Motor neuron (in vitro differentiated cells): Measurements from ENCODE around the gene PIGR. TPM values are rescaled to one million over a fixed set of nuclear protein-coding genes. Genes with fewer than 3 reads are reported as not detected.
"Not testable (repeated sequence)": the region's sequence is repeated elsewhere in the genome, so short reads cannot be mapped to it uniquely, and the experiment has no call there.

Source experiments
- ATAC-seq, 8 experiments: fragments of 200-7000 bp; cut with Tn5 transposase; replicated peaks in 6 of 8; 2 replicates each; pipeline ENCODE4 v1.8.0; 2021; ENCODE audit warnings: mild to moderate bottlenecking in 8 of 8, moderate library complexity in 8 of 8
- H3K27ac ChIP-seq, 2 donors: fragments of 250-450 bp; sonication (Bioruptor Pico); 2 replicates each; pipeline ENCODE4 v1.9.0; 2021; ENCODE audit warnings: antibody characterized with exemption in 2 of 2, mild to moderate bottlenecking in 2 of 2, moderate library complexity in 1 of 2
- H3K4me1 ChIP-seq, 2 donors: fragments of 250-450 bp; sonication (Bioruptor Pico); replicated peaks in 1 of 2; 2 replicates each; pipeline ENCODE4 v1.6.1; 2021; ENCODE audit warnings: antibody characterized with exemption in 2 of 2, mild to moderate bottlenecking in 2 of 2, moderate library complexity in 1 of 2
- H3K4me3 ChIP-seq, 5 donors: fragments of 250-450 bp; sonication (Bioruptor Pico); 2 replicates each; pipeline ENCODE4 v1.9.0; 2021; ENCODE audit warnings: antibody characterized with exemption in 5 of 5, mild to moderate bottlenecking in 5 of 5, moderate library complexity in 4 of 5
- WGBS, 10 experiments: fragments of 450-650 bp; shearing (Covaris generic); methylation state at CpG; one replicate each; pipeline ENCODE4 v1.0.0; 2022; 5-methylcytosine and 5-hydroxymethylcytosine counted together
- in situ Hi-C, 9 experiments: fragments of 400-800 bp; cut with MboI; loops; one replicate each; pipeline ENCODE4 v1.15.0; 2021; ENCODE audit warnings: low sequenced_read_pairs in 9 of 9, low pct_unique_long_range_greater_than_20kb in 2 of 9; ENCODE audit not compliant: unreplicated experiment in 9 of 9
- total RNA-seq, 8 experiments: library from RNA; unstranded; fragments of 300-600 nt; gene quantifications; 2 replicates each; pipeline versions ENCODE4 v1.2.3 to v1.2.4, GENCODE V29; 2022

The PIGR gene
- total RNA-seq, 8 experiments from 2014 or later, result 0.04 to 0.47 (median 0.14) TPM; not detected in 4

DNA sequence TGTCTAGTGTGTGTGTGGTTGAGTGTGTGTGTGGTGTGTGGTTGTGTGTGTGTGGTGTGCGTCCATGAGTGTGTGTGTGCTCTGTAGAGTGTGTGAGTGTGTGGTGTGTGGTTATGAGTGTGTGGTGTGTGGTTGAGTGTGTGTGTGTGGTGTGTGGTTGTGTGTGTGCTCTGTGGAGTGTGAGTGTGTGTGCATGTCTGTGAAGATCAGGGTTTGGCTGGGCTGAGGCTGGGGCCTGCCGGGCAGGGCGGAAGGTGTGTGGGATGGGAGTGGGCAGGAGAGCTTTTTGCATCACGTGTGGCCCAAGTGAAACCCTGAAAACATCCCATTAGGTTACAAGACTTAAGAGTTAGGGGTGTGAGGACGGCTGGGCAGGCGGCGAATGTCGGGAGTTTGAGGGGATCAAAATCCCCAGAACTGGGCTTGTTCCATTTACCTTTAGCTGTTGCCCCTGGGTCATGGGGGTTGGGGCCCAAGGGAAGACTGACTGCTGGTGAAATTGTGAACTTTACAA is 21.6 kb downstream of the PIGR start:
- Histone ChIP-seq H3K4me1 (no peaks in the 10 kb centered on the region), H3K4me3 (no peak overlapping the region), H3K27ac (no peak overlapping the region)
- WGBS, 10 experiments, result 65 to 94% (median 81%) methylated on average over 1 to 8 of the region's 8 CpGs; no CpG with 5 or more reads in 3 of the 10 experiments
- no peak for ATAC-seq
- in situ Hi-C loops, result loop anchor here in 7 of 9 experiments (25.0 kb wide), 4 partner anchors 187 to 437 kb away; partner anchors contain the start of genes DYRK3 (in 2 of the 7) and EIF2D (in 2 of the 7)

- H3K4me3 ChIP-seq, H3K4me1 ChIP-seq, H3K27ac ChIP-seq: not testable (repeated sequence)
- WGBS, 10 experiments, result 57 to 100% (median 80%) methylated on average over 1 to 4 of the region's 4 CpGs
- ATAC-seq, result peak in 1 of 8 experiments; percentile 23
- in situ Hi-C loops, result loop anchor here in 7 of 9 experiments (25.0 kb wide), 4 partner anchors 187 to 437 kb away; partner anchors contain the start of genes DYRK3 (in 2 of the 7) and EIF2D (in 2 of the 7)
These were observed 22.2 kb downstream of the PIGR start for GRCh38 chr1:206923961-206924557.

- in situ Hi-C loops, result loop anchor here in 7 of 9 experiments (25.0 kb wide), 4 partner anchors 186 to 436 kb away; partner anchors contain the start of genes DYRK3 (in 2 of the 7) and EIF2D (in 2 of the 7)
- H3K27ac ChIP-seq, result no peak overlapping the region
- H3K4me3 ChIP-seq, result no peak overlapping the region
- WGBS, 10 experiments, result 0 to 100% (median 79%) methylated on average over 1 to 9 of the region's 12 CpGs; no CpG with 5 or more reads in 1 of the 10 experiments
- peak in 3 of 8 experiments; percentile 76 to 89 (median 87) for ATAC-seq
- no peaks in the 10 kb centered on the region for H3K4me1 ChIP-seq
These were observed 23.0 kb downstream of the PIGR start for GRCh38 chr1:206923009-206923960.

GRCh38 chr1:206922524-206922923 is 23.7 kb downstream of the PIGR start:
- Histone ChIP-seq H3K4me1 (no peaks in the 10 kb centered on the region), H3K4me3 (no peak overlapping the region), H3K27ac (no peak overlapping the region)
- 40 to 60% methylated on average over 1 of the region's 1 CpG; no CpG with 5 or more reads in 8 of the 10 experiments for WGBS, 10 experiments
- ATAC-seq, result no peak
- in situ Hi-C loops, result loop anchor here in 7 of 9 experiments (25.0 kb wide), 4 partner anchors 185 to 435 kb away; partner anchors contain the start of genes DYRK3 (in 2 of the 7) and EIF2D (in 2 of the 7)

- Histone ChIP-seq H3K4me1 (no peaks in the 10 kb centered on the region), H3K4me3 (no peak within 1 kb of the TSS), H3K27ac (no peak within 1 kb of the TSS)
- ATAC-seq, result no peak
- in situ Hi-C loops, result loop anchor here in 7 of 9 experiments (25.0 kb wide), 4 partner anchors 185 to 435 kb away; partner anchors contain the start of genes DYRK3 (in 2 of the 7) and EIF2D (in 2 of the 7)
- 10 to 76% (median 61%) methylated on average over 2 to 7 of the region's 7 CpGs; no CpG with 5 or more reads in 1 of the 10 experiments for WGBS, 10 experiments
These were observed 24.4 kb downstream of the PIGR start, which contains the start of gene FCMR for GRCh38 chr1:206921772-206922265. FCMR (minus strand) TSS chr1:206921941; CDS start chr1:206921854, 87 bp downstream.

- Histone ChIP-seq H3K27ac (no peak overlapping the region), H3K4me1 (no peaks in the 10 kb centered on the region), H3K4me3 (no peak overlapping the region)
- ATAC-seq, result no peak
- 0 to 100% (median 72%) methylated on average over 1 to 3 of the region's 3 CpGs; no CpG with 5 or more reads in 4 of the 10 experiments for WGBS, 10 experiments
- in situ Hi-C loops, result loop anchor here in 8 of 9 experiments (10.0 to 25.0 kb wide), 6 partner anchors 113 to 431 kb away; partner anchors contain the start of genes DYRK3 (in 2 of the 8) and EIF2D (in 2 of the 8)
These were observed 28.2 kb downstream of the PIGR start for GRCh38 chr1:206918076-206918475.

DNA sequence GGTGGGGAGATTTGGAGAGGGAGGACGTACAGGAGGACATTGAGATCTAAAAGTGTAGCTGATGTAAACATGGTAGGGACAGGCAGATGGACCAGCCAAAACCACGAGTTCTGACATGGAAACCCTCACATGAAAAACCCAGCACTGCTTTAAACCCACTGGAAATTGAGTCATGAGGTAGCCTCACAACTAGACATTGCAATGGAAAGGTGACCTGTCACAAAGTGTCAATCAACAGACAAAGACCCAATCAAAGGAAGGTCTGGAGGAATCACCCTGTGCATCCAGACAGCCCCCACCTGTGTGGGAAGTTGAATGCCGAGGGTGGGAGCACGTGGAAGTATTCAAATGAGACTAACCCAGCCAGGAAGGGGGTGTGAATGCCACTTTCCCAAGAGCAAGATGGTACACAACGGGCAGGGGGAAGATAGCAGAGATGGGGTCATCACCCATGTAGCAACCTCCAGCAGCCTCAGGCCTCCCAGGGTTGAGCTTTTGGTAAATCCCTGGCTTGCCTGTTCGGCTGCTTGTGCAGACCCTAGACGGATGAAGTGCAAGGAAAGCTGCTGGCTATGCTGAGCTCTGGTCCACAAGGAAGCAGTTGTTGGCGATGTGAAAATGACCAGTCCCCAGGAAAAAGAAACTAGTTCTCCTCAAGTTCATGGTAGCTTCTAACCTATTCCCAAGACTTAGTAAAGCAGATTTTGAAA is 30.1 kb downstream of the PIGR start:
- 0 to 84% (median 70%) methylated on average over 1 to 6 of the region's 8 CpGs; no CpG with 5 or more reads in 1 of the 10 experiments for WGBS, 10 experiments
- Histone ChIP-seq H3K27ac (no peak overlapping the region), H3K4me3 (no peak overlapping the region), H3K4me1 (no peaks in the 10 kb centered on the region)
- in situ Hi-C loops, result loop anchor here in 8 of 9 experiments (10.0 to 25.0 kb wide), 6 partner anchors 111 to 429 kb away; partner anchors contain the start of genes DYRK3 (in 2 of the 8) and EIF2D (in 2 of the 8)
- ATAC-seq, result no peak

GRCh38 chr1:206915030-206915735 is 31.1 kb downstream of the PIGR start:
- WGBS, 10 experiments, result 20 to 84% (median 74%) methylated on average over 1 to 15 of the region's 15 CpGs
- in situ Hi-C loops, result loop anchor here in 8 of 9 experiments (10.0 to 25.0 kb wide), 6 partner anchors 110 to 428 kb away; partner anchors contain the start of genes DYRK3 (in 2 of the 8) and EIF2D (in 2 of the 8)
- no peak overlapping the region for H3K4me3 ChIP-seq
- ATAC-seq, result peak in 4 of 8 experiments; percentile 30 to 85 (median 66)
- H3K4me1 ChIP-seq, result no peaks in the 10 kb centered on the region
- H3K27ac ChIP-seq, result no peak overlapping the region

GRCh38 chr1:206913766-206914537 is 32.3 kb downstream of the PIGR start:
- no peaks in the 10 kb centered on the region for H3K4me1 ChIP-seq
- ATAC-seq, result no peak
- WGBS, 10 experiments, result 36 to 94% (median 81%) methylated on average over 3 to 10 of the region's 12 CpGs; no CpG with 5 or more reads in 1 of the 10 experiments
- no peak overlapping the region for H3K4me3 ChIP-seq
- H3K27ac ChIP-seq, result no peak overlapping the region
- in situ Hi-C loops, result loop anchor here in 8 of 9 experiments (10.0 to 25.0 kb wide), 6 partner anchors 109 to 427 kb away; partner anchors contain the start of genes DYRK3 (in 2 of the 8) and EIF2D (in 2 of the 8)

- H3K4me3 ChIP-seq, result no peak overlapping the region
- H3K27ac ChIP-seq, result no peak overlapping the region
- no peaks in the 10 kb centered on the region for H3K4me1 ChIP-seq
- WGBS, 10 experiments, result 4 to 100% (median 21%) methylated on average over 1 to 7 of the region's 7 CpGs; no CpG with 5 or more reads in 2 of the 10 experiments
- in situ Hi-C loops, result loop anchor here in 8 of 9 experiments (10.0 to 25.0 kb wide), 6 partner anchors 108 to 425 kb away; partner anchors contain the start of genes DYRK3 (in 2 of the 8) and EIF2D (in 2 of the 8)
- ATAC-seq, result peak; percentile 28 to 71 (median 49)
These were observed 33.7 kb downstream of the PIGR start for GRCh38 chr1:206912445-206913095.
